ENCODE measurements around the gene VTI1A. TPM values are rescaled to one million over a fixed set of nuclear protein-coding genes. Genes with fewer than 3 reads are reported as not detected.

Gene VTI1A
- total and polyA plus RNA-seq, 2 of the 13 experiments (the other 11 are each of a cell fraction or from before 2014, with no cell fraction given): 11.7 to 32.7 TPM

- no peak for FAIRE-seq
- H3K79me2 ChIP-seq (ENCODE audit: insufficient read depth, low read length): no peaks in the 10 kb centered on the region
- H3K4me2 ChIP-seq (ENCODE audit: low read depth, low read length): no peak overlapping the region
- H2AFZ ChIP-seq (ENCODE audit: low read length): no peak overlapping the region
- no peak for DNase-seq (ENCODE audit: low spot score)
- H3K27me3 ChIP-seq (ENCODE audit: control insufficient read depth in 1 of 2, insufficient read depth in 2 of 2, low read length in 2 of 2): no peaks in the 10 kb centered on the region
- BruUV-seq (replicated peaks): no TSS peak
- ChIA-PET CTCF (ENCODE audit: low intra/inter-chr PET ratio, low total read pairs) (no interaction called here), POLR2A (no interaction called here)
- intact Hi-C loops (cut with micrococcal nuclease; ENCODE audit: unreplicated experiment) (no loop called here), in situ Hi-C loops (cut with HindIII; ENCODE audit: extremely low pct_ligation_motif_present, low pct_unique_long_range_greater_than_20kb) (no loop called here)
- no peaks in the 10 kb centered on the region for H3K9me3 ChIP-seq (ENCODE audit: low read length)
- ATAC-seq: no peak
- H3K27ac ChIP-seq (ENCODE audit: extremely low read length, insufficient read depth, low read length): no peak overlapping the region
- peaks cover 18% of the 10 kb centered on the region for H3K4me1 ChIP-seq (ENCODE audit: insufficient read depth, low read length)
- no peak overlapping the region for H3K9ac ChIP-seq (ENCODE audit: insufficient read depth, low read depth, low read length)
- H3K4me3 ChIP-seq (replicated peaks in 1 of 3; ENCODE audit: insufficient read depth in 1 of 3, low read depth in 2 of 3, low read length in 3 of 3): no peak overlapping the region
- 100% methylated on average over 1 of the region's 1 CpG for WGBS (ENCODE audit: low lambda C conversion rate)
- TF ChIP-seq MAFK (conservative IDR thresholded peaks at IDR 0.05 in 1 of 2, IDR thresholded peaks at IDR 0.05 in 1 of 2; ENCODE audit: low read length in 2 of 2) (0 out of 4 replicates have a peak, but pooled peaks of 1 of the 2 experiments have one; percentile 14), PHF5A (CRISPR knock-in tag; IDR thresholded peaks at IDR 0.05; ENCODE audit: low read depth, unreplicated experiment) (no peak)
- no peaks in the 10 kb centered on the region for H4K20me1 ChIP-seq (ENCODE audit: insufficient read depth, low read length)
- H3K36me3 ChIP-seq (replicated peaks in 1 of 2; ENCODE audit: control insufficient read depth in 1 of 2, insufficient read depth in 2 of 2, low read length in 2 of 2): 0 out of 5 replicates have a peak, but pooled peaks cover 0 to 4% of the 10 kb centered on the region in 2 experiments
These were observed 132.6 kb downstream of the VTI1A start for GRCh38 chr10:112579578-112579977.

GRCh38 chr10:112580267-112580666 lies 133.3 kb downstream of the VTI1A start:
- Histone ChIP-seq H3K27ac (ENCODE audit: extremely low read length, insufficient read depth, low read length) (no peak overlapping the region), H3K4me2 (ENCODE audit: low read depth, low read length) (no peak overlapping the region), H3K27me3 (ENCODE audit: control insufficient read depth in 1 of 2, insufficient read depth in 2 of 2, low read length in 2 of 2) (no peaks in the 10 kb centered on the region), H3K79me2 (ENCODE audit: insufficient read depth, low read length) (no peaks in the 10 kb centered on the region), H2AFZ (ENCODE audit: low read length) (no peak overlapping the region), H4K20me1 (ENCODE audit: insufficient read depth, low read length) (no peaks in the 10 kb centered on the region), H3K4me1 (ENCODE audit: insufficient read depth, low read length) (peaks cover 13% of the 10 kb centered on the region), H3K4me3 (replicated peaks in 1 of 3; ENCODE audit: insufficient read depth in 1 of 3, low read depth in 2 of 3, low read length in 3 of 3) (no peak overlapping the region), H3K36me3 (replicated peaks in 1 of 2; ENCODE audit: control insufficient read depth in 1 of 2, insufficient read depth in 2 of 2, low read length in 2 of 2) (0 out of 5 replicates have a peak, but pooled peaks cover 0 to 5% of the 10 kb centered on the region in 2 experiments), H3K9me3 (ENCODE audit: low read length) (no peaks in the 10 kb centered on the region), H3K9ac (ENCODE audit: insufficient read depth, low read depth, low read length) (no peak overlapping the region)
- ChIA-PET CTCF (ENCODE audit: low intra/inter-chr PET ratio, low total read pairs) (no interaction called here), POLR2A (no interaction called here)
- BruUV-seq (replicated peaks): no TSS peak
- TF ChIP-seq MAFF (IDR thresholded peaks at IDR 0.05; ENCODE audit: low read depth, low read length) (0 out of 2 replicates have a peak, but pooled peaks have one; percentile 12), PRPF4 (IDR thresholded peaks at IDR 0.05; ENCODE audit: low read depth, low read length, poor library complexity, severe bottlenecking) (no peak), NFKBIZ (CRISPR knock-in tag; IDR thresholded peaks at IDR 0.05) (no peak), MAFK (conservative IDR thresholded peaks at IDR 0.05 in 1 of 2, IDR thresholded peaks at IDR 0.05 in 1 of 2; ENCODE audit: low read length in 2 of 2) (0 out of 4 replicates have a peak, but pooled peaks have one; percentile 8 to 20), ZBTB26 (CRISPR knock-in tag; IDR thresholded peaks at IDR 0.05; ENCODE audit: borderline replicate concordance) (no peak)
- no peak for FAIRE-seq
- in situ Hi-C loops (cut with HindIII; ENCODE audit: extremely low pct_ligation_motif_present, low pct_unique_long_range_greater_than_20kb): no loop called here
- ATAC-seq: no peak
- WGBS (ENCODE audit: low lambda C conversion rate): 96% methylated on average over 2 of the region's 2 CpGs
- DNase-seq (ENCODE audit: low spot score): no peak
- intact Hi-C loops (cut with micrococcal nuclease; ENCODE audit: unreplicated experiment): no loop called here

All from HepG2 (cell line).